ENCODE data around the gene MEGF6. TPM values are rescaled to one million over a fixed set of nuclear protein-coding genes. Genes with fewer than 3 reads are reported as not detected.

Gene MEGF6
- total and polyA plus RNA-seq, 2 donors (not counting 3 experiments of a cell fraction or from before 2014, with no cell fraction given), result 22.5 to 63.7 TPM

- ChIA-PET CTCF (interaction anchor here (0.7 to 1.4 kb wide), 4 partner anchors 12 to 101 kb away, joined by 3 to 6 read pairs (median 4); no protein-coding TSS in a partner anchor), POLR2A (no interaction called here)
- Histone ChIP-seq H3K4me2 (ENCODE audit: insufficient read depth, low read length) (no peak overlapping the region), H3K9ac (replicated peaks; ENCODE audit: extremely low read depth, insufficient read depth, low read length) (no peak overlapping the region), H3K27ac (ENCODE audit: insufficient read depth, low read depth, low read length) (no peak overlapping the region), H3K9me1 (replicated peaks; ENCODE audit: control insufficient read depth, extremely low read depth, insufficient read depth, low read length) (no peaks in the 10 kb centered on the region), H3K4me1 (ENCODE audit: control insufficient read depth, extremely low read depth, insufficient read depth, low read length) (no peaks in the 10 kb centered on the region), H3K4me3 (replicated peaks in 1 of 3; ENCODE audit: insufficient read depth in 1 of 3, low read depth in 1 of 3, low read length in 3 of 3) (no peak overlapping the region), H4K20me1 (replicated peaks; ENCODE audit: control insufficient read depth, extremely low read depth, insufficient read depth, low read length) (no peaks in the 10 kb centered on the region), H3K36me3 (ENCODE audit: control insufficient read depth in 2 of 2, extremely low read depth in 1 of 2, insufficient read depth in 2 of 2, low read length in 2 of 2) (no peaks in the 10 kb centered on the region), H3K79me2 (ENCODE audit: control insufficient read depth, insufficient read depth, low read length) (no peaks in the 10 kb centered on the region), H3K27me3 (ENCODE audit: control insufficient read depth in 2 of 2, insufficient read depth in 2 of 2, low read length in 2 of 2) (no peaks in the 10 kb centered on the region), H2AFZ (ENCODE audit: low read depth, low read length) (no peak overlapping the region), H3K9me3 (replicated peaks; ENCODE audit: control insufficient read depth, insufficient read depth, low read length) (no peaks in the 10 kb centered on the region)
- no peak for DNase-seq (ENCODE audit: low read depth, low spot score)
- dilution Hi-C loops (cut with MboI; ENCODE audit: extremely low pct_ligation_motif_present, low sequenced_read_pairs) (no loop called here), intact Hi-C loops (cut with micrococcal nuclease) (no loop called here)
- FAIRE-seq, result no peak
- BruUV-seq (replicated peaks), result no TSS peak
- TF ChIP-seq CTCF (IDR thresholded peaks at IDR 0.05; ENCODE audit: extremely low read depth in 1 of 2, insufficient read depth in 1 of 2, low read depth in 1 of 2, low read length in 2 of 2), result peak; percentile 53 to 67
- TF ChIP-seq EZH2 (IDR thresholded peaks at IDR 0.05; ENCODE audit: borderline replicate concordance, low read depth, low read length, severe bottlenecking), result no peak
- TF ChIP-seq POLR2AphosphoS5 (IDR thresholded peaks at IDR 0.05; ENCODE audit: insufficient read depth, low read depth, low read length), result no peak
These were observed 93.1 kb downstream of the MEGF6 start for GRCh38 chr1:3518256-3518655.

- Histone ChIP-seq H4K20me1 (replicated peaks; ENCODE audit: control insufficient read depth, extremely low read depth, insufficient read depth, low read length) (no peaks in the 10 kb centered on the region), H3K36me3 (ENCODE audit: control insufficient read depth in 2 of 2, extremely low read depth in 1 of 2, insufficient read depth in 2 of 2, low read length in 2 of 2) (no peaks in the 10 kb centered on the region), H3K9me3 (replicated peaks; ENCODE audit: control insufficient read depth, insufficient read depth, low read length) (no peaks in the 10 kb centered on the region), H3K4me1 (ENCODE audit: control insufficient read depth, extremely low read depth, insufficient read depth, low read length) (no peaks in the 10 kb centered on the region), H3K4me2 (ENCODE audit: insufficient read depth, low read length) (no peak overlapping the region), H3K27me3 (ENCODE audit: control insufficient read depth in 2 of 2, insufficient read depth in 2 of 2, low read length in 2 of 2) (no peaks in the 10 kb centered on the region), H3K9me1 (replicated peaks; ENCODE audit: control insufficient read depth, extremely low read depth, insufficient read depth, low read length) (no peaks in the 10 kb centered on the region), H3K79me2 (ENCODE audit: control insufficient read depth, insufficient read depth, low read length) (no peaks in the 10 kb centered on the region), H3K27ac (ENCODE audit: insufficient read depth, low read depth, low read length) (no peak overlapping the region), H3K9ac (replicated peaks; ENCODE audit: extremely low read depth, insufficient read depth, low read length) (no peak overlapping the region), H2AFZ (ENCODE audit: low read depth, low read length) (no peak overlapping the region), H3K4me3 (replicated peaks in 1 of 3; ENCODE audit: insufficient read depth in 1 of 3, low read depth in 1 of 3, low read length in 3 of 3) (no peak overlapping the region)
- TF ChIP-seq MAX (IDR thresholded peaks at IDR 0.05; ENCODE audit: insufficient read depth, insufficient read length) (no peak), JUN (IDR thresholded peaks at IDR 0.05; ENCODE audit: borderline replicate concordance, insufficient read depth, insufficient read length, low read depth) (no peak), EZH2 (IDR thresholded peaks at IDR 0.05; ENCODE audit: borderline replicate concordance, low read depth, low read length, severe bottlenecking) (no peak), POLR2A (IDR thresholded peaks at IDR 0.05; ENCODE audit: low read depth, low read length) (no peak), MYC (IDR thresholded peaks at IDR 0.05; ENCODE audit: low read depth, low read length) (no peak)
- CTCF ChIA-PET, result interaction anchor here (1.2 to 1.4 kb wide), 2 partner anchors 10 to 14 kb away, joined by 3 to 6 read pairs; no protein-coding TSS in a partner anchor
- intact Hi-C loops (cut with micrococcal nuclease), result no loop called here
- POLR2A ChIA-PET, result no interaction called here
- BruUV-seq (replicated peaks), result no TSS peak
- FAIRE-seq (no peak), DNase-seq (ENCODE audit: low read depth, low spot score) (no peak)
- dilution Hi-C loops (cut with MboI; ENCODE audit: extremely low pct_ligation_motif_present, low sequenced_read_pairs), result no loop called here
These were observed 94.2 kb downstream of the MEGF6 start for GRCh38 chr1:3516911-3517675.

All from endothelial cell of umbilical vein (primary cell).